ENCODE results near the gene RFWD3. TPM values are rescaled to one million over a fixed set of nuclear protein-coding genes. Genes with fewer than 3 reads are reported as not detected.

Gene RFWD3
- total and polyA plus RNA-seq, 2 of the 13 experiments (the other 11 are each of a cell fraction or from before 2014, with no cell fraction given) = 23.4 to 62.6 TPM

DNA sequence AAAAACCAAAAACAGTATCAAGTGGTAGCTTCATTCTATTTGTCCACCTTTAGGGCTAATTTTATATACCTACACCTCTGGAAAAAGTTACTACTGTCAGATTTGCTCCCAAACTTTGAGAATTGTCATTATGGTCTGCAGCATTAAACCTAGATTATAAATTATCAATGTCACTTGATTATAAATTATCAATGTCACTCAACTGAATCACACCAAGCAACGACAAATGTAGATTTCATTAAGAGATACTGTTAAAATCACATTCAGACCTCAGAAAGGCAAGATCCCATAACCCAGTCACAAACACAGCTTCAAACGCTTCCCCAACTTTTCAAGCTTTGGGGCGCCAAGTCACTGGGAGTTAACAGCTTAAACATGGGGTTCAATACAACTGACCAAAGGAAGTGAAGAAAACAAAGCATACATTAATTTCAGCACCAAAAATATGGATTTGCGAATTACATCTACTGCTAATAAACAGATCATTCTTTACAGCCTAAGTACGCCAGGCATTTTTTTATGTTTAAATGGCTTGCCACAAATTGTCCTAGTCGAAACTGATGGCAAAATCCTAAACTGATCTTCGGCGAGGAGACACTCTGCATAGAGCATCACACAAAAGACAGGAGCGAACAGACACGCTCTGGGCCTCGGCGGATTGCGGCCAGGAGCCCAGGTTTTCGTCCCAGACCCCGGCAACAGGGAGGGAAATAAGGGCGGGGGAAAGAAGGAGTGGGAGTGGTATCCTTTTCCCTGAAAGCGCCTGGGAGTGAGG is 60.7 kb downstream of the RFWD3 start (continued):
- TF ChIP-seq NAIF1 (CRISPR knock-in tag; IDR thresholded peaks at IDR 0.05; ENCODE audit: borderline replicate concordance) = 0 out of 2 replicates have a peak, but pooled peaks have one; percentile 13
- no peak for TF ChIP-seq ATF7 (IDR thresholded peaks at IDR 0.05)
- TF ChIP-seq ATF7 (CRISPR knock-in tag; IDR thresholded peaks at IDR 0.05) = no peak
- TF ChIP-seq, protein P1, sequence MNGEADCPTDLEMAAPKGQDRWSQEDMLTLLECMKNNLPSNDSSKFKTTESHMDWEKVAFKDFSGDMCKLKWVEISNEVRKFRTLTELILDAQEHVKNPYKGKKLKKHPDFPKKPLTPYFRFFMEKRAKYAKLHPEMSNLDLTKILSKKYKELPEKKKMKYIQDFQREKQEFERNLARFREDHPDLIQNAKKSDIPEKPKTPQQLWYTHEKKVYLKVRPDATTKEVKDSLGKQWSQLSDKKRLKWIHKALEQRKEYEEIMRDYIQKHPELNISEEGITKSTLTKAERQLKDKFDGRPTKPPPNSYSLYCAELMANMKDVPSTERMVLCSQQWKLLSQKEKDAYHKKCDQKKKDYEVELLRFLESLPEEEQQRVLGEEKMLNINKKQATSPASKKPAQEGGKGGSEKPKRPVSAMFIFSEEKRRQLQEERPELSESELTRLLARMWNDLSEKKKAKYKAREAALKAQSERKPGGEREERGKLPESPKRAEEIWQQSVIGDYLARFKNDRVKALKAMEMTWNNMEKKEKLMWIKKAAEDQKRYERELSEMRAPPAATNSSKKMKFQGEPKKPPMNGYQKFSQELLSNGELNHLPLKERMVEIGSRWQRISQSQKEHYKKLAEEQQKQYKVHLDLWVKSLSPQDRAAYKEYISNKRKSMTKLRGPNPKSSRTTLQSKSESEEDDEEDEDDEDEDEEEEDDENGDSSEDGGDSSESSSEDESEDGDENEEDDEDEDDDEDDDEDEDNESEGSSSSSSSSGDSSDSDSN (CRISPR knock-in tag; IDR thresholded peaks at IDR 0.05) = no peak
- TF ChIP-seq GLI4 (CRISPR knock-in tag; IDR thresholded peaks at IDR 0.05; ENCODE audit: borderline replicate concordance) = peak; percentile 61; the same call in 1 of the 2 replicates
- TF ChIP-seq ZSCAN29 (CRISPR knock-in tag; conservative IDR thresholded peaks at IDR 0.05) = 0 out of 2 replicates have a peak, but pooled peaks have one; percentile 45

GRCh38 chr16:74605332-74605731 is 61.3 kb downstream of the RFWD3 start:
- in situ Hi-C loops (cut with HindIII; ENCODE audit: extremely low pct_ligation_motif_present, low pct_unique_long_range_greater_than_20kb) (no loop called here), intact Hi-C loops (cut with micrococcal nuclease; ENCODE audit: unreplicated experiment) (loop anchor here (5.0 to 10.0 kb wide), 3 partner anchors 33 to 131 kb away; no protein-coding TSS in a partner anchor)
- Histone ChIP-seq H3K27ac (ENCODE audit: extremely low read length, insufficient read depth, low read length) (no peak overlapping the region), H3K9ac (ENCODE audit: insufficient read depth, low read depth, low read length) (peak overlapping the region; percentile 90), H4K20me1 (ENCODE audit: insufficient read depth, low read length) (peaks cover 44% of the 10 kb centered on the region), H3K9me3 (ENCODE audit: low read length) (no peaks in the 10 kb centered on the region), H3K4me3 (replicated peaks in 1 of 3; ENCODE audit: insufficient read depth in 1 of 3, low read depth in 2 of 3, low read length in 3 of 3) (peak overlapping the region; percentile 73 to 99 (median 89); a peak in 5 of 6 replicates), H3K79me2 (ENCODE audit: insufficient read depth, low read length) (peaks cover 61% of the 10 kb centered on the region), H3K4me1 (ENCODE audit: insufficient read depth, low read length) (peaks cover 63% of the 10 kb centered on the region), H3K4me2 (ENCODE audit: low read depth, low read length) (peak overlapping the region; percentile 88), H2AFZ (ENCODE audit: low read length) (no peak overlapping the region), H3K36me3 (replicated peaks in 1 of 2; ENCODE audit: control insufficient read depth in 1 of 2, insufficient read depth in 2 of 2, low read length in 2 of 2) (no peaks in the 10 kb centered on the region; a peak in 1 of 5 replicates), H3K27me3 (ENCODE audit: control insufficient read depth in 1 of 2, insufficient read depth in 2 of 2, low read length in 2 of 2) (peaks cover 0 to 3% of the 10 kb centered on the region in 2 experiments; a peak in 1 of 5 replicates)
- ATAC-seq (no peak), DNase-seq (ENCODE audit: low spot score) (no peak), FAIRE-seq (no peak)
- WGBS (ENCODE audit: low lambda C conversion rate) = 30% methylated on average over 6 of the region's 6 CpGs
- POLR2A ChIA-PET = interaction anchor here (0.8 to 1.2 kb wide), 2 partner anchors 34 to 308 kb away, joined by 3 read pairs; no protein-coding TSS in a partner anchor
- TF ChIP-seq MAFK (conservative IDR thresholded peaks at IDR 0.05 in 1 of 2, IDR thresholded peaks at IDR 0.05 in 1 of 2; ENCODE audit: low read length in 2 of 2) (no peak), CHCHD3 (CRISPR knock-in tag; IDR thresholded peaks at IDR 0.05) (no peak), MEIS2 (CRISPR knock-in tag; IDR thresholded peaks at IDR 0.05) (no peak), ZNF383 (CRISPR knock-in tag; IDR thresholded peaks at IDR 0.05; ENCODE audit: borderline replicate concordance) (0 out of 2 replicates have a peak, but pooled peaks have one; percentile 37)
- CTCF ChIA-PET (ENCODE audit: low intra/inter-chr PET ratio, low total read pairs) = no interaction called here
- BruUV-seq (replicated peaks) = TSS peak; percentile 61

All from HepG2 (cell line).